CD14-positive monocyte (primary cell): ENCODE measurements around the gene IFI27L2. TPM values are rescaled to one million over a fixed set of nuclear protein-coding genes. Genes with fewer than 3 reads are reported as not detected.
A peak's percentile ranks its signal among the peaks of the same experiment; 100 is the strongest.

Experiments used
- DNase-seq, 3 donors: peaks; one replicate each; pipeline ENCODE4 v3.0.0-alpha.2; 2011 to 2022
- H2AFZ ChIP-seq: 2 replicates; pipeline ENCODE4 v1.6.0; 2012; ENCODE audit warnings: mild to moderate bottlenecking, low read depth, low read length, inconsistent platforms; ENCODE audit not compliant: insufficient read depth, poor library complexity, severe bottlenecking
- H3K27ac ChIP-seq, 2 donors: 1 replicate in 1 of 2; 2 replicates in 1 of 2; pipeline ENCODE4 v1.5.1; 2012 to 2013; ENCODE audit warnings: low read length in 2 of 2, control low read depth in 1 of 2, inconsistent platforms in 1 of 2, low read depth in 1 of 2, mild to moderate bottlenecking in 1 of 2
- H3K27me3 ChIP-seq, 2 donors: one replicate each; pipeline versions ENCODE4 v1.6.0 to v1.6.1; 2011 to 2013; ENCODE audit warnings: low read length in 2 of 2; ENCODE audit not compliant: control insufficient read depth in 2 of 2, insufficient read depth in 2 of 2
- H3K36me3 ChIP-seq, 2 donors: replicated peaks in 1 of 2; 1 replicate in 1 of 2; 2 replicates in 1 of 2; pipeline versions ENCODE4 v1.5.1 to v1.6.1; 2012 to 2013; ENCODE audit warnings: low read length in 2 of 2, control low read depth in 1 of 2, inconsistent platforms in 1 of 2, mild to moderate bottlenecking in 1 of 2; ENCODE audit not compliant: insufficient read depth in 2 of 2, control insufficient read depth in 1 of 2
- H3K4me1 ChIP-seq, 2 donors: 1 replicate in 1 of 2; 2 replicates in 1 of 2; pipeline versions ENCODE4 v1.5.1 to v1.6.1; 2012 to 2013; ENCODE audit warnings: low read length in 2 of 2, control low read depth in 1 of 2, inconsistent platforms in 1 of 2, mild to moderate bottlenecking in 1 of 2, moderate library complexity in 1 of 2; ENCODE audit not compliant: insufficient read depth in 2 of 2, control insufficient read depth in 1 of 2
- H3K4me2 ChIP-seq: replicated peaks from 2 replicates; pipeline ENCODE3; 2012; ENCODE audit warnings: low read length, moderate library complexity, mild to moderate bottlenecking; ENCODE audit not compliant: poor library complexity, severe bottlenecking; ENCODE audit errors: extremely low read depth
- H3K4me3 ChIP-seq, 3 experiments: fragments of 200-600 bp in 1 of 3; sonication (generic) in 1 of 3; replicated peaks in 1 of 3; 1 replicate in 2 of 3; 2 replicates in 1 of 3; pipeline ENCODE4 v1.5.1; 2011 to 2013; ENCODE audit warnings: low read length in 3 of 3, mild to moderate bottlenecking in 3 of 3, control low read depth in 2 of 3, low read depth in 2 of 3, inconsistent platforms in 1 of 3, moderate library complexity in 1 of 3
- H3K79me2 ChIP-seq: 2 replicates; pipeline ENCODE4 v1.6.0; 2012; ENCODE audit warnings: mild to moderate bottlenecking, control low read depth, inconsistent platforms, low read length, moderate library complexity; ENCODE audit not compliant: insufficient read depth
- H3K9ac ChIP-seq: 2 replicates; pipeline ENCODE4 v1.6.0; 2017; ENCODE audit warnings: low read length, mild to moderate bottlenecking; ENCODE audit not compliant: insufficient read depth, poor library complexity, severe bottlenecking
- H3K9me3 ChIP-seq, 2 donors: replicated peaks in 1 of 2; 1 replicate in 1 of 2; 2 replicates in 1 of 2; pipeline versions ENCODE4 v1.5.1 to v1.6.1; 2012 to 2013; ENCODE audit warnings: low read length in 2 of 2, control low read depth in 1 of 2; ENCODE audit not compliant: control insufficient read depth in 1 of 2, insufficient read depth in 1 of 2
- H4K20me1 ChIP-seq: 2 replicates; pipeline ENCODE4 v1.6.0; 2012; ENCODE audit warnings: mild to moderate bottlenecking, low read length, control low read depth, moderate library complexity; ENCODE audit not compliant: insufficient read depth
- H3K27ac Mint-ChIP-seq, 7 donors: one replicate each; pipeline ENCODE4 v1.8.0; 2020; ENCODE audit warnings: mild to moderate bottlenecking in 7 of 7, mixed read lengths in 7 of 7, moderate library complexity in 6 of 7, inconsistent platforms in 2 of 7
- H3K27me3 Mint-ChIP-seq, 3 donors: one replicate each; pipeline ENCODE4 v1.8.0; 2021 to 2022; ENCODE audit warnings: low read depth in 3 of 3, mild to moderate bottlenecking in 3 of 3, mixed read lengths in 3 of 3, moderate library complexity in 3 of 3, inconsistent platforms in 1 of 3
- H3K36me3 Mint-ChIP-seq, 2 donors: one replicate each; pipeline ENCODE4 v1.8.0; 2020; ENCODE audit warnings: mixed read lengths in 2 of 2, inconsistent platforms in 1 of 2, mild to moderate bottlenecking in 1 of 2
- H3K4me1 Mint-ChIP-seq: one replicate; pipeline ENCODE4 v1.8.0; 2020; ENCODE audit warnings: mild to moderate bottlenecking, mixed read lengths
- H3K4me3 Mint-ChIP-seq, 2 donors: one replicate each; pipeline ENCODE4 v1.8.0; 2020; ENCODE audit warnings: mild to moderate bottlenecking in 2 of 2, mixed read lengths in 2 of 2, moderate library complexity in 1 of 2
- H3K9me3 Mint-ChIP-seq, 7 donors: one replicate each; pipeline ENCODE4 v1.8.0; 2020 to 2022; ENCODE audit warnings: mixed read lengths in 7 of 7, mild to moderate bottlenecking in 6 of 7, moderate library complexity in 6 of 7, inconsistent platforms in 2 of 7
- WGBS: methylation state at CpG from one replicate; pipeline ENCODE4 v1.1.5; 2013; ENCODE audit warnings: missing lambda C conversion rate; ENCODE audit not compliant: insufficient coverage; 5-methylcytosine and 5-hydroxymethylcytosine counted together
- intact Hi-C, 2 donors: fragments of 100-400 bp; cut with micrococcal nuclease; formaldehyde crosslinking; loops; one replicate each; pipeline versions ENCODE4 v1.15.0 to v1.15.1; 2023
- polyA plus RNA-seq, 3 donors: library from polyadenylated mRNA; depleted of rRNA in 1 of 3; unstranded in 2 of 3; stranded (reverse) in 1 of 3; fragments of 300-500 nt in 2 of 3; fragments of >200 nt in 1 of 3; fragmentation: Illumina TruSeq in 2 of 3; gene quantifications; 1 replicate in 2 of 3; 2 replicates in 1 of 3; pipeline ENCODE4 v1.2.3, GENCODE V29; 2012 to 2021
- TF ChIP-seq, protein P1 (sequence below): fragments of 200-600 bp; IDR thresholded peaks from one replicate; pipeline ENCODE4 v1.8.0; 2022; ENCODE audit warnings: antibody characterized with exemption, mild to moderate bottlenecking

The IFI27L2 gene
- polyA plus RNA-seq, 3 donors: 55.4 to 156 (median 96.1) TPM

DNA sequence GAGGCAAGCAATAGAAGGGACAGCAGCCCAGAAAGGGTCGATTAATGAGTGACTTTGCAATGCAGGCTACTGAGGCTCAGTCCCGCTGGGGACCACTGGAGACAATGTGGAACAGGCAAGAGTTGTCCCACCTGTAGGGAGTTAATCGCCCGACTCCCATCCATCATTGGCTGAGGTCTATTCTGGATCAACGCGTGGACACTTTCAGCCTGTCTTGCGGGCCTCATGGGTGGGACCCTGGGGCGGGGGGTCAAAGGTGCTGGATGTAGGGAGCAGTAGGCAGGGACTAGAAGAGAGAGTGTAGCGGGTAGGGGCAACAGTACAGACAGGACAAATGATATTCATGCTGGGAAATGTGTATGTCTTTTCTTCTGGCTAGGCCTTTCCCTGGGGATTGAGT is 6.1 kb downstream of the IFI27L2 start:
- Mint-ChIP-seq H3K36me3 (peaks cover 6 to 14% of the 10 kb centered on the region in 2 donors), H3K4me1 (no peaks in the 10 kb centered on the region), H3K27ac (peak overlapping the region in 1 of 7 donors; percentile 21), H3K27me3 (peaks cover 2 to 10% (median 10%) of the 10 kb centered on the region in 3 donors), H3K9me3 (peaks cover 10 to 26% (median 18%) of the 10 kb centered on the region in 7 donors), H3K4me3 (no peak overlapping the region)
- no peak overlapping the region for H3K9ac ChIP-seq
- H3K4me2 ChIP-seq: no peak overlapping the region
- peaks cover 0 to 2% of the 10 kb centered on the region in 2 donors for H3K4me1 ChIP-seq
- H3K4me3 ChIP-seq: no peak overlapping the region
- H3K36me3 ChIP-seq: peaks cover 13 to 15% of the 10 kb centered on the region in 2 donors
- H4K20me1 ChIP-seq: no peaks in the 10 kb centered on the region
- TF ChIP-seq, protein P1, sequence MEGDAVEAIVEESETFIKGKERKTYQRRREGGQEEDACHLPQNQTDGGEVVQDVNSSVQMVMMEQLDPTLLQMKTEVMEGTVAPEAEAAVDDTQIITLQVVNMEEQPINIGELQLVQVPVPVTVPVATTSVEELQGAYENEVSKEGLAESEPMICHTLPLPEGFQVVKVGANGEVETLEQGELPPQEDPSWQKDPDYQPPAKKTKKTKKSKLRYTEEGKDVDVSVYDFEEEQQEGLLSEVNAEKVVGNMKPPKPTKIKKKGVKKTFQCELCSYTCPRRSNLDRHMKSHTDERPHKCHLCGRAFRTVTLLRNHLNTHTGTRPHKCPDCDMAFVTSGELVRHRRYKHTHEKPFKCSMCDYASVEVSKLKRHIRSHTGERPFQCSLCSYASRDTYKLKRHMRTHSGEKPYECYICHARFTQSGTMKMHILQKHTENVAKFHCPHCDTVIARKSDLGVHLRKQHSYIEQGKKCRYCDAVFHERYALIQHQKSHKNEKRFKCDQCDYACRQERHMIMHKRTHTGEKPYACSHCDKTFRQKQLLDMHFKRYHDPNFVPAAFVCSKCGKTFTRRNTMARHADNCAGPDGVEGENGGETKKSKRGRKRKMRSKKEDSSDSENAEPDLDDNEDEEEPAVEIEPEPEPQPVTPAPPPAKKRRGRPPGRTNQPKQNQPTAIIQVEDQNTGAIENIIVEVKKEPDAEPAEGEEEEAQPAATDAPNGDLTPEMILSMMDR: no peak
- H3K79me2 ChIP-seq: no peaks in the 10 kb centered on the region
- no peak for DNase-seq
- intact Hi-C loops: no loop called here
- peaks cover 0 to 2% of the 10 kb centered on the region in 2 donors for H3K27me3 ChIP-seq
- H3K27ac ChIP-seq: no peak overlapping the region
- H3K9me3 ChIP-seq: peaks cover 12 to 25% of the 10 kb centered on the region in 2 donors
- H2AFZ ChIP-seq: no peak overlapping the region
- WGBS: 90% methylated on average over 7 of the region's 9 CpGs

DNA sequence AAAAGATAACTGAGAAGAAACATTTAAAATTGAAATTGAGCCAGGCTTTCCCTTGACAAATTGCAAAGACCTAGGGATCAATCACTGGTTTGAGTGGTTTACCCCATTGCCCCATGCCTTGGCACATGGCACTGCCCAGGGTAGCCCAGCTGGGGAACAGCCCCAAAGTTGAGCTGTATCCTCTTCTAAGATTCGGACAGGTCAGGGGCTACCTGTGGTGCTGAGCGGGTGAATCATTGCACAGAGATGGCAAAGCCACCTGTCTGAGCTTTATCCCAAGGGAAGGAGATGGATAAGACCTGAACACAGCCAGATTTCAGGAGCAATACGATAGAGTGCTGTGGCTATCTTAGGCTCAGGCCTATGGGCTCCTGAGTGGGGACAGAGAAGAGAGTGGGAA is 7.0 kb downstream of the IFI27L2 start:
- WGBS: 70% methylated on average over 2 of the region's 3 CpGs
- Mint-ChIP-seq H3K27ac (no peak overlapping the region), H3K9me3 (peaks cover 10 to 26% (median 18%) of the 10 kb centered on the region in 7 donors), H3K4me1 (no peaks in the 10 kb centered on the region), H3K27me3 (peaks cover 8 to 12% (median 11%) of the 10 kb centered on the region in 3 donors), H3K36me3 (peaks cover 6 to 12% of the 10 kb centered on the region in 2 donors), H3K4me3 (no peak overlapping the region)
- Histone ChIP-seq H3K4me2 (no peak overlapping the region), H3K36me3 (peaks cover 10 to 12% of the 10 kb centered on the region in 2 donors), H3K9ac (no peak overlapping the region), H3K27ac (no peak overlapping the region), H3K79me2 (no peaks in the 10 kb centered on the region), H3K27me3 (peaks cover 0 to 2% of the 10 kb centered on the region in 2 donors), H3K4me1 (no peaks in the 10 kb centered on the region), H4K20me1 (no peaks in the 10 kb centered on the region), H3K4me3 (no peak overlapping the region), H3K9me3 (peaks cover 12 to 25% of the 10 kb centered on the region in 2 donors), H2AFZ (no peak overlapping the region)
- intact Hi-C loops: no loop called here
- TF ChIP-seq, protein P1: no peak
- no peak for DNase-seq
